Fibroblast of mammary gland (primary cell): Measurements from ENCODE around the gene ATXN7L1.

ENCODE experiments used
- DNase-seq: peaks from one replicate; pipeline ENCODE4 v3.0.0-alpha.2; 2010; ENCODE audit warnings: low read depth
- H3K4me3 ChIP-seq: 2 replicates; pipeline ENCODE4 v1.5.1; 2011; ENCODE audit warnings: low read depth, mild to moderate bottlenecking, low read length, moderate library complexity; ENCODE audit not compliant: control insufficient read depth
- TF ChIP-seq, protein P1 (sequence below): conservative IDR thresholded peaks from 2 replicates; pipeline ENCODE4 v1.5.1; 2011; ENCODE audit warnings: low read depth, low read length, inconsistent platforms; ENCODE audit not compliant: control insufficient read depth, insufficient read depth

ATXN7L1 gene

DNA sequence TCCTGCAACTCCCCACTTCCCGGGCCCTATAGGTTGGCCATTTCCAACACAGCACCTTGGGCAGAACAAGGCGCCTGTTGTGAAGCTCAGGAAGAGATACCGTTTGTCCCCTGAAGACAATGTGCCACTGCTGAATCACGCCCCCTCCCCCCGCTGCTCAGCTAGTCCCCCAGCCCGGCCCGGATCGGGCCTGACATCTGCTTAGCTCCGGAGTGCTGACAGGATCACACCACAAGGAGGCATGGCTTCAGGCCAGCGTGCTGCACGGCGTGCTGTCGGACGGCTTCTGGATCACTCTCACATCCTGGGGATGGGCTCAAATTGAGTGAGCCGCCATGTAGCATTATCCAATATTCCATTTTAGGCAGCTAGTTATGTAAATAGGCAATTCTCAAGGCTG, 233.0 kb downstream of the ATXN7L1 start:
- no peak overlapping the region for H3K4me3 ChIP-seq
- TF ChIP-seq, protein P1, sequence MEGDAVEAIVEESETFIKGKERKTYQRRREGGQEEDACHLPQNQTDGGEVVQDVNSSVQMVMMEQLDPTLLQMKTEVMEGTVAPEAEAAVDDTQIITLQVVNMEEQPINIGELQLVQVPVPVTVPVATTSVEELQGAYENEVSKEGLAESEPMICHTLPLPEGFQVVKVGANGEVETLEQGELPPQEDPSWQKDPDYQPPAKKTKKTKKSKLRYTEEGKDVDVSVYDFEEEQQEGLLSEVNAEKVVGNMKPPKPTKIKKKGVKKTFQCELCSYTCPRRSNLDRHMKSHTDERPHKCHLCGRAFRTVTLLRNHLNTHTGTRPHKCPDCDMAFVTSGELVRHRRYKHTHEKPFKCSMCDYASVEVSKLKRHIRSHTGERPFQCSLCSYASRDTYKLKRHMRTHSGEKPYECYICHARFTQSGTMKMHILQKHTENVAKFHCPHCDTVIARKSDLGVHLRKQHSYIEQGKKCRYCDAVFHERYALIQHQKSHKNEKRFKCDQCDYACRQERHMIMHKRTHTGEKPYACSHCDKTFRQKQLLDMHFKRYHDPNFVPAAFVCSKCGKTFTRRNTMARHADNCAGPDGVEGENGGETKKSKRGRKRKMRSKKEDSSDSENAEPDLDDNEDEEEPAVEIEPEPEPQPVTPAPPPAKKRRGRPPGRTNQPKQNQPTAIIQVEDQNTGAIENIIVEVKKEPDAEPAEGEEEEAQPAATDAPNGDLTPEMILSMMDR, result no peak
- DNase-seq, result no peak

DNA sequence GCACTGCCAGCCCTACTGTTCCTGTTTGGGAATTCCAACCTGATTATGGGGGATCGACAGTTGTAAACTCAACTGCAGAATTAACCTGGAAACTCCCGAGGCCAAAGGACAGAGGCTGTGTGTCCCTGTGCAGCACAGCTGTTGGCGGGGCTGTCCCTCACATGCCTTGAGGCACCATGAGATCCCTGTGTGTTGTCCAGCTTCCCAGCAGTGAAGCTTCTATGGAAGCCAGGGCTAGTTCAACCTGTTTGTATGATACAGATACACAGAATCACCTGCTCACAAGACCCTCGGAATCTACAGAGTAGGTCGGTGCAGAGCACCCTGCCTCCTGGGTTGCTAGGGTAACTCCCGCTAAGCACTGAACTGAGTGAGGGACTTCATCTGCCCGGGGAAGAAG, 234.1 kb downstream of the ATXN7L1 start:
- H3K4me3 ChIP-seq, result no peak overlapping the region
- DNase-seq, result no peak
- TF ChIP-seq, protein P1, result no peak

DNA sequence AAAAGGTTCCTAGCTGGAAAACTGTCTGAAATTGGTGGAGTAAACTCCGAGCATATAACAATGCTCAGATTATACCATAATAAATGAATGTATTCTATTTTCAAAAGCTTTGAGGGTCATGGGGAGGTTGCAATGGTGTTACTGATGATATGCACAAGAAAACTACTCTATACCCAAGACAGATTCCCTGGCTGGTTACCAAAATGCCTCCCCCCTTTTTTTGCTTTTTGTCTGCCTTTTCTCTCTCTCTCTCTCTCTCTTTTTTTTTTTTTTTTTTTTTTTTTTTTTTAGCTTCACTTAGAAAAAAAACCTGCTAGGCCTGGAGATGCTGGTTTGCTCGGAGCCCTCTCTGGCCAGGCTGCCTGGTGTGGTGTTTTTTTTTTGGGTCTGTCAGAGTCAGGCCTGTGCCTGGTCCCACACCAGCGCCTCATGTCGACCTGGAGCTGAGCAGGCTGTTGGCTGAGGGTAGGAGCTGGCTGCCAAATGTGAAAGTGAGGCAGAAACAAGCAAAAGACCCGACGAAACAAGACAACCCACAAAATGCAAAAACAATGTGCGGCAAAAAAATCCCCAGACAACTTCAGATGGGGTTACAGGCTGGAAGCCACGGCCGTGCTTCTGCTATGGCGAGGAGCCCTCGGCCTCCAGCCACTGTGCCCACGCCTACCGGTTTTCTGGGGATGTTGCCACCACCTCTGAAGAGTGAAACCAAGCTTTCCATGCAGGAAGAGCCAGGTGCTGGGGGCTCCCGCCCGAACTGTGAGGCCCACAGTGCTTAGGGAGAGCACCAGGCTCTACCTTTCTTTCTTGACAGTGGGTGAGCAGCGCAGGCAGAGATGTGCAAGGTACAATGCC, 235.2 kb downstream of the ATXN7L1 start:
- TF ChIP-seq, protein P1, result no peak
- no peak overlapping the region for H3K4me3 ChIP-seq
- DNase-seq, result no peak

DNA sequence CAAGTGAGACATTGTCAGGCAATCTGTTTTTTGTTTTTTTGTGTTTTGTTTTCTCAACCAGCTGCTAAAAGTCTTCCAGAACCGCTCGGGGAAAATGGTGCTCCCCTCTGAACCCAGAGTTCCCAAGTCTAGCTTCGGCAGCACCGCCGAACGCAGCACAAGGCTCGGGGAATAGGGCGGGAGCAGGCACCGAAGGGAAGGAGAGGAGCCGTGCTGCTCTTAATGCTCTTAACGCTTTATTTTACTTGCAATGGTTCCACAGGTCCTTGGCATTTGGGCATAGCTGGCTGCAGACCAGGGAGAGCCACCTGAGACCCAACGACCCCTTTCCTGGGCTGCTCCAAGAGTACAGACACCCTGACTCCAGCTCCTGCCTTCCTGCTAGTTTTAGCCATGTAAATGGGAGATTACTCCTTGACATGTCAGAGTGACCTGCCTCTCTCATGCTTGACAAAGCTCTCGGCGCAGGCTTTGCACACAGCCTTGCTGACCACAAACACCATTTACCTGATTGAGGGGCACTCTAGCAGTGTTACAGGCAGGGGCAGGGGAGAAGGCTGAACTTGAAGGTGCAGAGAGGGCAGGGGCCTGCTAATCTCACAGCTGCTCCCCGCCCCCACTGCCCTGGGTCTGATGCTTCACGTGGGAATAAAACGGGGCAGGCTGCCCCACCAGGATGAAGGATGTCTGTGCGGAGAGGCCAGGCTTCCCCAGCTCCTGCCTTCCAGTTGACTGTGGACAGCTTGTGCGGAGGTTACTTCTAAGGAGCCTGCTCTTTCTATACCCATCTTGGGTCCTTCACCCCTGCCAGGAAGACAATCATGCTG, 236.5 kb downstream of the ATXN7L1 start:
- TF ChIP-seq, protein P1, result no peak

DNA sequence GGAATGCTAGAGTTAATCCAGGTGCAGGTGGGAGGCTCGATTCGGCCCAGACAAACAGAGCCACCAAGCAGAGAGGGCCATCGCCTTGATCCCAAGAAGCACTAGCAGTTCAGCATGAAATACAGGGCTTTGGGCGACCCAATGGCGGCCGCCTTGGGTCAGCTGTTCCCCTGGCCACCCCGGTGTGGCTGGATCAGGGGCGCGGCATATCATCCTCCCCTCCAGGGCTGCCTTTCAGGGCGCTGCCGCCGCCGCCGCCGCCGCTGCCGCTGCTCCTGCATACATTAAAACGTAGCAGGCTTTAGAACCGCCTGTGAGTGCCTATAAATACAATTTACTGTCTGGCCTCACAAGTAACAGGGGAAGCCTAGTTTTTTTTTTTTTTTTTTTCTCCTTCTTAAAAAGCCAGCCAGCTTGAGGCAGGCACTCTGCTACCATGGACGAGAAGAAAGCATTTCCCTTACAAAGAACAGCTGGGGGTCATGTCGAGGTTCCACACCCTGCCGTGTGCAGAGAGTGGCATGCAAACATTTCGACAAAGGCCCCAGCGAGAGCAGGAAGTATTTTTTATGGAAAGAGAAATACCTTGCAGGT, 237.4 kb downstream of the ATXN7L1 start:
- TF ChIP-seq, protein P1, result no peak
- DNase-seq, result no peak
- no peak overlapping the region for H3K4me3 ChIP-seq

More for the DNA sequence above, 236.5 kb downstream of the ATXN7L1 start:
- no peak overlapping the region for H3K4me3 ChIP-seq
- no peak for DNase-seq

DNA sequence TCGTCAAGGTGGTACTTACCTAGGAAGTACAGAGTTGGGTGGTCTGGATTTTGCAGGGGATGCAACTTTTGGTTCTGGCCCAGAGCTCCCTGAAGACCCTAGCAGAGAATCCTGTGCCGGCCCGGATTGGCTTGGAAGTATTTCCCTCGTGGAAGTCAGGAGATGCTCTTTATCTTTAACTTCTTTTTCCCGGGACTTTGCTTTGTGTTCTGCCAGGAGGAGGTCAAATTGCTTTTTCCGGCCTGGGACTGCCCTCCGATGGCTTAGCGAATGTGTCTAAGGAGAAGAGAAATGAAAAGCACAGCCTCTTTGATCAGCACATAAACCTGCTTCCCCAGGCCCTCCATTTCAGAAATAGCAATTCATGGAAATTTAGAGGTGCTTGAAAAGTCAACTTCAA, 238.1 kb downstream of the ATXN7L1 start:
- TF ChIP-seq, protein P1, result no peak
- no peak for DNase-seq
- H3K4me3 ChIP-seq, result no peak overlapping the region
